IPS-18c (cell line): ENCODE measurements around the gene ENO2.
"Not testable (repeated sequence)": the region's sequence is repeated elsewhere in the genome, so short reads cannot be mapped to it uniquely, and the experiment has no call there.

Experiments used
- H3K4me3 ChIP-seq: 2 replicates; pipeline ENCODE4 v1.7.0; 2013; ENCODE audit warnings: low read depth, mild to moderate bottlenecking, low read length, moderate library complexity; ENCODE audit not compliant: insufficient read depth
- H3K9me3 ChIP-seq: one replicate; pipeline ENCODE4 v1.6.1; 2013; ENCODE audit warnings: mild to moderate bottlenecking, low read length, moderate library complexity; ENCODE audit not compliant: control insufficient read depth, insufficient read depth

Gene ENO2

DNA sequence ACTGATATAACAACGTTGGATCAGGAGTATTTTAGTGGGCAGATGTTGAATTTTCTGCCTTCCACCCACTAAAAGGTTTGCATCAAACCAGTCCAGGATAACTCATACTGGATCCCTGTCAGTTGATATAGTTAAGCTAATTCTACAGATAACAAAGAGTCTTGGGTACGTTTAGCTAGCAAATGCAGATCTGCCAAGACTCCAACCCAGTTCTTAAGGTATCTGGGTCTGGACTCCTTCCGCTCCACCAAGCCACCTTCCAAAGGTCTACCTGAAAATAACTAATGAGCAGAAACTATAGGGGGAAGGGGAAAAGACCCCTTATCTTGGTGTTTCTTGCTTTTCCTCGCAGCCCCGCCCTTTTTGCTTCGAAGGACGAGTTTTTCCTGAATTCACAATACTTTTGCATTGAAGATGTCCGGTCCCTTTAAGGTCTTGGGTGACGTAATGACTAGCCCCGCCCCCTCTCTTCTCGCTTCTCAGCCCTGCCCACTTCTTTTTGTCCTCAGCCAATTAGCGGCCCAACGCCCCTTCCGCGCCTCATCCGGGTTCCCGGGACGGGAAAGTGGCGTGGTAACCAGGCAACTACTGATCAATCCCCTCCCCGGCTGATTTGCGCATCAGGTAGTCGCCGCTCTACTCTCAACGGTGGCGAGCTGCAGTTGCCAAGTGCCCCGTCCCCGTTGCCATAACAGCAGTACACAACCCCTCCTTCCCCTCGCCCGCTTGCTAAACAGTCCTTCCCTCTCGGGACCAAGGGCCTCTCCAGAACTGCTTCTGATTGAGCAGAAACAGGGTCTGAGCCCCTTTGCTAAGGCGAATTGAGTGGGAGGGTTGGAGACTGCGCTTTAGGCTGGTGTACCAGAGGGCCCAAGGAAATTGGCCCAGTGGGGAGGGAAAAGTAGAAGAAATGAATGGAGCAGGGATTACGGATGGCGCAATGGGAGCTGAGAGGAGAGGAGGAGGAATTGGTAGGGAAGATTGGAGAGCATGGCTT is 9.8 kb upstream of the ENO2 start, which contains the start of gene LRRC23:
Gene LRRC23, plus strand, starts transcription at position 543 of the 997 bp plus-strand sequence. CDS start 812 bp downstream, outside the sequence.
- peak within 1 kb of the TSS; percentile 52 for H3K4me3 ChIP-seq
- no peaks in the 10 kb centered on the region for H3K9me3 ChIP-seq

- Histone ChIP-seq H3K9me3 (no peaks in the 10 kb centered on the region), H3K4me3 (peak overlapping the region; percentile 52; the same call in 1 of the 2 replicates)
These were observed 8.9 kb upstream of the ENO2 start for GRCh38 chr12:6905414-6906040.

- not testable (repeated sequence) for H3K4me3 ChIP-seq, H3K9me3 ChIP-seq
These were observed 6.2 kb upstream of the ENO2 start for GRCh38 chr12:6908141-6908540.

DNA sequence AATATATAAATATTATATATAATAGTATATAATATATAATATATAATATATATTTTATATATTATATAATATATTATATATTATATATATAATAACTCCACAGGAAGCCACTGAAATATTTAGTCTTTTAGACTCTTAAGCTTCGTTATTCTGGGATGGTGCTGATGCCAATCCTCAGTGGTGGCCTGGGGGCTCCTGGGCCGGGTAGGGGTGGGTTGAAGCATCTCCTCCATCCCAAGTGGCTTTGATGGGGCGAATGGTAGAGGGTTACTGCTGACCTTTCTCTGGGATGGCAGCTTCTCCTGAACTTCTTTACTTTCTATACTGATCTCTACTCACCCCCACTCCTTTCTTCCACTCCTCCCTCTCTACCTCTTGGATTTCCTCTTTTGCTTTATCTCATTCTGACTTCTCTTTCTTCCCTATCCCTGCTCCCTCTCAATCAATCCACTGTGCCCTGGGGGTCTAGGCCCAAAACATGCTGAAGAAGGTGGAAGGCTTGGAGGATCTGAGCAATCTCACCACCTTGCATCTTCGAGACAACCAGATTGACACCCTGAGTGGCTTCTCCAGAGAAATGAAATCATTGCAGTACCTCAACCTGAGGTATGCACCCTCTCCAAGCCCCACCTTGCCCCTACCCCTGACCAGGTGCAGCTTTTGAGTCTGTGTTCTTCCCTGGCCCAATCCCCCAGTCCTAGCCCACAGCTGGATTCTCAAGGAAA is 4.8 kb upstream of the ENO2 start:
- H3K4me3 ChIP-seq, result no peak overlapping the region
- no peaks in the 10 kb centered on the region for H3K9me3 ChIP-seq

DNA sequence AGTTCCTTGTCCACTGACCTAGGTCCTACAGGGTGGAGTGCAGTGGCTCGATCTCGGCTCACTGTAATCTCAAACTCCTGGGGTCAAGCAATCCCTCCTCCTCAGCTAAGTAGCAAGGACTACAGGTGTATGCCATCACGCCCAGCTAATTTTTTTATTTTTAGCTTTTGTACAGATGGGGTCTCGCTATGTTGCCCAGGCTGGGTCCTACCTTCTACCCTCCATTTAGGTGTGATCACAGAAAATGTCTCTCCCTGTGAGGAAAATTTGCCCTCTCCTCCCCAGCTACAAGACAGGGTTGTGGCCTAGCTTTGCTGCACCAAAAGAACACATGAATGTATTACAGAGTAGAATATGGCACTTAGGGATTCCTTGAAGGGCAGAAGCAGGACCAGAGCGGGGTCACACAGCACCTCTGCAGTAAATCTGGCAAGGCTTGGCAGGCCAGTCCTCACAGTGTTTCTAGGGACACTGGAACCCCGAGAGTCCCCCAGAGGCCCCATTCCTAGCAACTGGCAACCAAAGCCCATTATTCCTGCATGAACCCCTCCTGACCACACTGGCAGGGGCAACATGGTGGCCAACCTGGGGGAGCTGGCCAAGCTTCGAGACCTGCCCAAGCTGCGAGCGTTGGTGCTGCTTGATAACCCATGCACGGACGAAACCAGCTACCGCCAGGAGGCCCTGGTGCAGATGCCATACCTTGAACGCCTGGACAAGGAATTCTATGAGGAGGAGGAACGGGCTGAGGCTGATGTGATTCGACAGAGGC is 2.0 kb upstream of the ENO2 start:
- Histone ChIP-seq H3K4me3 (no peak overlapping the region), H3K9me3 (no peaks in the 10 kb centered on the region)

DNA sequence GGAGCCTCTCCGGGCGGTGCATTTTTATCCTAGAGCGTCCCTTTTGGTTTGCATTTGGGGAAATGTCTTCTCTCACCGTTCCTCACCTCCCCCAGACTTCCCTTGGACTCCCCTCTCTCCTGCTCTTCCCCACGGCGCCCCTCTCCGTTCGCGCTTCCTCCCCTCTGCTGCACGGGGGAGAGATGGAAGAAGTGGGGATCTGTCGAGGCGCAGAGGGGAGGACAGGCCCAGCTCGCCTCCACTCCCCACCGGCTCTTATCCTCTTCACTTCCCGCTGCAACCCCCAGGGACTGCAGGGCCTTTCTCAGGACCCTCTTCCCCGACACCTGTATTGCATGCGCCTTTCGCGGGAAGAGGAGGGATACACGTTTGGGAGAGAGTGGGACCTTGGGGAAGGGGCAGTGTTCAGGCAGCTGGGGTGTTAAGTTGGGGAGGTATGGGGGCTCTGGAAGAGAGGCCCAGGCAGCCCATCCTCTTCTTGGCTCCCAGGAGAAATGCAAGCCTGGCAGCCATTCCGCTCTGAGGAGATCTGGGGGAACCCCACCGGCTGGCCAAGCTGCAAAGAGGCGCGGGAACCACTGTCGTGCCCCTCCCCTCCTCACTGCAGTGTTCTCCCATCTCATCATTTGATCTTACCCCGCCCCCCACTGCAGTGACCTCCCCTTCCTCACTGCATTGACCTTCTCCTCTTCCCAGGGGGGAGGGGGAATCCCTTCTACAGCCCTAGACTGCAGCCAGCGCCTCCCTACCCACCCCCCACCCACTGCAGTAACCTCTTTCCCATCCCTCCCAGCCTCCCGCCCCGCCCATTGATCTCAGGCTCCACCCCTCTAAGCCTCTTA is 788 bp downstream of the ENO2 start:
- Histone ChIP-seq H3K4me3 (peak overlapping the region; percentile 74), H3K9me3 (no peaks in the 10 kb centered on the region)

DNA sequence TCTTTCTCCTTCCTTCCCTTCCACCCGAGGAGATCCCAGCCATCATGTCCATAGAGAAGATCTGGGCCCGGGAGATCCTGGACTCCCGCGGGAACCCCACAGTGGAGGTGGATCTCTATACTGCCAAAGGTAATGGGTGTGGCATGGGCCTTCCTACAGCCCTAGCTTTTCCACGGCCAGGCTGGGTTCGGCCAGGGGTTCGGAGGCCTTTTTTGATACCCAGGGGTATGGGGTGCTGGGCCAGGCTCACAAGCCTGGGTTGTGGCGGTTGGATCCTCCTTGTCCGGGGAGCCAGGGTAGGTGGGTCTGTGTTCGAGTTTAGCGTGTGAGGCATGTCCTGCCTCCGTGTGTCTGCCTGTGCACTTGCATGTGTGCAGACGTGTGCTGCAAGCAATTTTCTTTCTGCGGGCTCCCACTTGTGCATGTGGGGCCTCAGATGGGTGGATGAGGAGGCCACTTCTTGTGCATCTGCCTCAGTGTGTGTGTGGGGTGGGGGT is 1.5 kb downstream of the ENO2 start:
- H3K4me3 ChIP-seq, result peak overlapping the region; percentile 31; the same call in 1 of the 2 replicates
- no peaks in the 10 kb centered on the region for H3K9me3 ChIP-seq

- Histone ChIP-seq H3K4me3 (0 out of 2 replicates have a peak overlapping the region, but pooled peaks have one; percentile 31), H3K9me3 (no peaks in the 10 kb centered on the region)
These were observed 2.2 kb downstream of the ENO2 start for GRCh38 chr12:6916426-6917200.

DNA sequence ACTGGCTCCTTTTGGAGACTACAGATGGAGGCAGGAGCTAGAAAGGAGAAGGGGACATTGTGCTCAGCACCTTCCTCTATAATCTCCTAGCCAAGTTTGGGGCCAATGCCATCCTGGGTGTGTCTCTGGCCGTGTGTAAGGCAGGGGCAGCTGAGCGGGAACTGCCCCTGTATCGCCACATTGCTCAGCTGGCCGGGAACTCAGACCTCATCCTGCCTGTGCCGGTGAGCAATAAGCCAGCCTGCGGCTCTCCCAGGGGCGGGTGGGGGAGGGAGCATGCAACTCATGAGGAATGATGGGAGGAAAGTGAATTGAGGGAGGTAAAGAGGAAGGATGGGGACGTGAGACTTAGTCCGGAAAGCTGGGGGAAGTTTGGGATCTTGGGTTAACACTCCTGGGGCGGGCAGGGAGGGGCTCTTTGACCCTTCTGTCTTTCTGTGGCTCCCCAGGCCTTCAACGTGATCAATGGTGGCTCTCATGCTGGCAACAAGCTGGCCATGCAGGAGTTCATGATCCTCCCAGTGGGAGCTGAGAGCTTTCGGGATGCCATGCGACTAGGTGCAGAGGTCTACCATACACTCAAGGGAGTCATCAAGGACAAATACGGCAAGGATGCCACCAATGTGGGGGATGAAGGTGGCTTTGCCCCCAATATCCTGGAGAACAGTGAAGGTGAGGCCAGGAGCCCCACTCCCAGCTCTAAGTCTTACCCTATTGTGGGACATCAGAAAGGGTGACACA is 3.3 kb downstream of the ENO2 start:
- H3K4me3 ChIP-seq, result no peak overlapping the region
- H3K9me3 ChIP-seq, result no peaks in the 10 kb centered on the region

DNA sequence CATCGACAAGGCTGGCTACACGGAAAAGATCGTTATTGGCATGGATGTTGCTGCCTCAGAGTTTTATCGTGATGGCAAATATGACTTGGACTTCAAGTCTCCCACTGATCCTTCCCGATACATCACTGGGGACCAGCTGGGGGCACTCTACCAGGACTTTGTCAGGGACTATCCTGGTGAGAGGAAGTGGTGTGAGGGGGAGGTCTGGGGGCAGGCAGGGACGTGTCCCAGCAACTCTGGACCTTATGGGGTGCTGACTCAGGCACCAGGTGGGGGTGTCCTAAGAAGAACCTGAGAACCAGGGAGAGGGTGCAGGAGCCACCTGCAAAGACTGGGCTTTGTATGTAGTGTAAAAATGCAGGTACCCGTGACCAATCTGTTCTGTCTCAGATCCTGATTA is 5.2 kb downstream of the ENO2 start:
- H3K4me3 ChIP-seq, result no peak overlapping the region
- no peaks in the 10 kb centered on the region for H3K9me3 ChIP-seq

DNA sequence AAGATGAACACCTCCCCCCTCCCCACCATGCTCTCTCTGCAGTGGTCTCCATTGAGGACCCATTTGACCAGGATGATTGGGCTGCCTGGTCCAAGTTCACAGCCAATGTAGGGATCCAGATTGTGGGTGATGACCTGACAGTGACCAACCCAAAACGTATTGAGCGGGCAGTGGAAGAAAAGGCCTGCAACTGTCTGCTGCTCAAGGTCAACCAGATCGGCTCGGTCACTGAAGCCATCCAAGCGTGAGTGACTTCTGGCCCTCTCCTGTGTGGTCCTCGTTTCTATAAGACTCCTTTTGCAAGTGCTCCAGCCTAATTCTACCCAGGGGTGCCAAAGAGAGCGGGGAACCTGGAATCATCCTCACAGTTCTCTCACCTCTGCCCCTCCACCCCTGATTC is 7.2 kb downstream of the ENO2 start:
- Histone ChIP-seq H3K4me3 (no peak overlapping the region), H3K9me3 (no peaks in the 10 kb centered on the region)

- Histone ChIP-seq H3K9me3 (no peaks in the 10 kb centered on the region), H3K4me3 (no peak overlapping the region)
These were observed 7.9 kb downstream of the ENO2 start for GRCh38 chr12:6921996-6922946.

GRCh38 chr12:6923003-6923732 is 8.8 kb downstream of the ENO2 start:
- Histone ChIP-seq H3K9me3 (no peaks in the 10 kb centered on the region), H3K4me3 (no peak overlapping the region)
